ENCODE results near the gene CALM3.

DNA sequence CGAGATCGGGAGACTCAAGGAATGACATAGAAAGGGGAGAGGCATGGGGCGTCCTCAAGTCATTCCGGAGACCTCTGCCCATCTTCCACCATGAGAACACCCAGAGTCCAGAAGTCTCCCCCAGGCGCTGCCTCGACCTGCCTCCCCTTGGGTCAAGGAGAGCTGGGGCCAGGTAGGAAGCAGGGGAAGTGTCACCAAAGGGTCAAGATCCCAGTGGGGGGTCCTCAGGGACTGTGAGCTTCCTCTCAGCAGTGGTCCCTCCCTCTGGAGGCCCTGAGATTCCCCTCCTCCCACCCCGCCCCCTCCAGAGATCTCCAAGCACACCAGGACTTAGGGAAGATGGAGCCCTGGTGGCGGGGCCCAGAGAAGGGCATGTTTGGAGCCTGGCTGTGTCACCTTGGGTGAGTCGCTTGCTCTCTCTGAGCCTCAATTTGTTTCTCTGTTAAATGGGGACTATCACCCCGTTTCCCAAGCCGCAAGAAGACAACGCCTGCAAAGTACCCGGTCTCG is 58.9 kb downstream of the CALM3 start:
- TF ChIP-seq, protein P1, sequence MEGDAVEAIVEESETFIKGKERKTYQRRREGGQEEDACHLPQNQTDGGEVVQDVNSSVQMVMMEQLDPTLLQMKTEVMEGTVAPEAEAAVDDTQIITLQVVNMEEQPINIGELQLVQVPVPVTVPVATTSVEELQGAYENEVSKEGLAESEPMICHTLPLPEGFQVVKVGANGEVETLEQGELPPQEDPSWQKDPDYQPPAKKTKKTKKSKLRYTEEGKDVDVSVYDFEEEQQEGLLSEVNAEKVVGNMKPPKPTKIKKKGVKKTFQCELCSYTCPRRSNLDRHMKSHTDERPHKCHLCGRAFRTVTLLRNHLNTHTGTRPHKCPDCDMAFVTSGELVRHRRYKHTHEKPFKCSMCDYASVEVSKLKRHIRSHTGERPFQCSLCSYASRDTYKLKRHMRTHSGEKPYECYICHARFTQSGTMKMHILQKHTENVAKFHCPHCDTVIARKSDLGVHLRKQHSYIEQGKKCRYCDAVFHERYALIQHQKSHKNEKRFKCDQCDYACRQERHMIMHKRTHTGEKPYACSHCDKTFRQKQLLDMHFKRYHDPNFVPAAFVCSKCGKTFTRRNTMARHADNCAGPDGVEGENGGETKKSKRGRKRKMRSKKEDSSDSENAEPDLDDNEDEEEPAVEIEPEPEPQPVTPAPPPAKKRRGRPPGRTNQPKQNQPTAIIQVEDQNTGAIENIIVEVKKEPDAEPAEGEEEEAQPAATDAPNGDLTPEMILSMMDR (IDR thresholded peaks at IDR 0.05), result no peak
- no peak for TF ChIP-seq POLR2A (IDR thresholded peaks at IDR 0.05)

Measured in thyroid gland (tissue), 4 donors.